Heart left ventricle (tissue), 16 donors: Measurements from ENCODE around the gene COL17A1. TPM values are rescaled to one million over a fixed set of nuclear protein-coding genes. Genes with fewer than 3 reads are reported as not detected.
A peak's percentile ranks its signal among the peaks of the same experiment; 100 is the strongest.

ENCODE experiments used
- ATAC-seq, 4 donors: fragments of 200-7000 bp; cut with Tn5 transposase; one replicate each; pipeline ENCODE4 v1.9.1; 2020 to 2022; ENCODE audit warnings: moderate library complexity in 4 of 4, mild to moderate bottlenecking in 3 of 4, moderate number of reproducible peaks in 1 of 4
- DNase-seq, 5 donors: peaks; one replicate each; pipeline ENCODE4 v3.0.0-alpha.2; 2020
- H3K27ac ChIP-seq, 12 donors: fragments of 200-600 bp; sonication (generic) in 4 of 12; one replicate each; pipeline versions ENCODE4 v1.5.0 to v1.8.0; 2016 to 2022; ENCODE audit warnings: mild to moderate bottlenecking in 2 of 12
- H3K27me3 ChIP-seq, 9 donors: fragments of 200-600 bp; sonication (generic) in 2 of 9; one replicate each; pipeline versions ENCODE4 v1.5.1 to v1.8.0; 2016 to 2022; ENCODE audit warnings: mild to moderate bottlenecking in 3 of 9
- H3K36me3 ChIP-seq, 9 donors: fragments of 200-600 bp; sonication (generic) in 2 of 9; one replicate each; pipeline versions ENCODE4 v1.5.0 to v1.8.0; 2018 to 2022; ENCODE audit warnings: mild to moderate bottlenecking in 2 of 9
- H3K4me1 ChIP-seq, 12 donors: fragments of 200-600 bp; sonication (generic) in 4 of 12; one replicate each; pipeline versions ENCODE4 v1.5.0 to v1.8.0; 2016 to 2022; ENCODE audit warnings: mild to moderate bottlenecking in 3 of 12
- H3K4me3 ChIP-seq, 12 donors: fragments of 200-600 bp; sonication (generic) in 4 of 12; one replicate each; pipeline versions ENCODE4 v1.5.0 to v1.8.0; 2017 to 2022; ENCODE audit warnings: mild to moderate bottlenecking in 9 of 12, moderate library complexity in 4 of 12
- H3K9me3 ChIP-seq, 12 donors: fragments of 200-600 bp; sonication (generic) in 4 of 12; one replicate each; pipeline versions ENCODE4 v1.5.0 to v1.8.0; 2016 to 2022; ENCODE audit warnings: mild to moderate bottlenecking in 1 of 12
- POLR2A ChIP-seq, 2 donors: fragments of 450-650 bp; IDR thresholded peaks; one replicate each; pipeline ENCODE4 v1.6.1; 2017; ENCODE audit warnings: antibody characterized with exemption in 2 of 2, mild to moderate bottlenecking in 2 of 2, moderate library complexity in 2 of 2
- WGBS, 4 donors: extraction: QIAGEN DNeasy Blood & Tissue Kit in 2 of 4; methylation state at CpG; one replicate each; pipeline versions ENCODE4 v1.1.5 to v1.1.7; 2013 to 2018; 5-methylcytosine and 5-hydroxymethylcytosine counted together
- intact Hi-C, 10 donors: fragments of 100-400 bp; cut with DNase I; formaldehyde crosslinking; loops; one replicate each; pipeline versions ENCODE4 v1.11.1 to v1.14.2; 2022
- polyA plus RNA-seq, 2 donors: library from polyadenylated mRNA; stranded (reverse); fragments of 200-250 nt; gene quantifications; one replicate each; pipeline ENCODE4 v1.2.3, GENCODE V29; 2013
- total RNA-seq, 9 donors: library from RNA; depleted of rRNA in 2 of 9; stranded (reverse); fragments of >200 nt in 2 of 9; fragmentation: NEBNext Ultra II Directional in 3 of 9; extraction: Animal tissue kit (Norgen Biotek cat#: 25700) in 3 of 9; gene quantifications; one replicate each; pipeline versions ENCODE4 v1.1.0 to v1.2.4, GENCODE V29; 2016 to 2023
- TF ChIP-seq, protein P1 (sequence below), 12 donors: fragments of 200-600 bp; sonication (generic) in 4 of 12; IDR thresholded peaks; one replicate each; pipeline versions ENCODE4 v1.5.0 to v1.8.0; 2018 to 2022; ENCODE audit warnings: antibody characterized with exemption in 12 of 12, mild to moderate bottlenecking in 5 of 12
- donor health status: ischemic (EF 13 %, LVEDD 7.1; RV severe dilation, severe dysfunction).
- donor health status: healthy with polysubstance abuse.
- donor health status: DM: no; HTN: yes; CAD: no.
- donor health status: DM: no; HTN: no; CAD: no.
- donor health status: ischemic (EF 25% LVEDD 6.9; RV normal size, moderate dysfunction).
- donor health status: ischemic (EF 25% LVEDD 5.7; RV mildly dilated, moderate dysfunction).
- donor health status: healthy.
- donor health status: DM: yes; HTN: yes; CAD: no.
- donor health status: ischemic (EF 35%, LVEDD 5.7; RV mildly dilated, moderate dysfunction).
- donor health status: nonischemic (EF 11% LVEDD 7.7; RV severe dilation, severe dysfunction).
- donor health status: DM: yes; HTN: yes; CAD: no.
- donor health status: PGD.
- donor health status: ischemic (EF 29% LVEDD 5.4; RV normal size, mild dysfunction).
- donor health status: nonischemic (EF 23%, LVEDD 6.1; RV moderate dilation, normal function).

The COL17A1 gene
- total and polyA plus RNA-seq, 11 donors, result 0.28 to 2.2 (median 0.37) TPM; not detected in 6

DNA sequence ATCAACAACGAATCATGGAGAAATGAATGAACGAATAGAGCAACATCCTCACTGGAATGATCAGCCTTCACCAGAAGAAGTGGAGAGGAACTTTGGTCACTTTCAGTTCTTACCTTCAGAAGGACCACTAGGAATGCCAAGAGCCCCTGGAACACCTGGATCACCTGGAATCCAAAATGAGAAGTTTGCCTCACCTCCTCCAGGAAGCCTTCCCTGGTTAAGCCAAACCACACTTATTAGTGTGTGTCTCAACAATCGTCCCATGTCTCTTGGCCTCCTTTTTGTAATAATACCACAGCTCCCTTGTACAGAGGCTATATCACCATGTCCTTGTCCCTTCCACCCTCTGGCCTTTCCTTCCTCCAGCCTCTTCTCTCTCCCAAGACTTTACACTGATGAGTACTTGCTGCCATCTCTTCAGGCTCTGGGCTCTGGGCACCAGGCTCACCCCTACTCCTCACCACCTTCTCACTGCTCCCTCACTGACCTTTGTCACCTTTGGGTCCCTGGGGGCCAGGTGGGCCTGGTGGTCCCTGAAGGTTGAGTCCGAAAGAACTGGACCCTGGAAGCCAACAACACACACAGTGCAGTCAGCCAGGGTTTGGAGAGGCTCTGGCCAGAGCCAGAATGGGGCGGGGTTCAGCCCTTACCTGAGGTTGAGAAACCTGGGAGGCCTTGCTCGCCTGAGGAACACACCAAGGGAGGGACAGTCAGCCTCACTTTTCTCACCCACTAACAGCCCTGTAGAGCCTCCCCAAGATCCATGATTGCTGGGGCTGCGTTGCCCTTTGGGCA lies 46.5 kb downstream of the COL17A1 start:
- H3K4me3 ChIP-seq, result no peak overlapping the region
- intact Hi-C loops, result loop anchor here in 1 of 10 donors (5.0 kb wide), 1 partner anchor 323 kb away; no protein-coding TSS in a partner anchor
- TF ChIP-seq, protein P1, sequence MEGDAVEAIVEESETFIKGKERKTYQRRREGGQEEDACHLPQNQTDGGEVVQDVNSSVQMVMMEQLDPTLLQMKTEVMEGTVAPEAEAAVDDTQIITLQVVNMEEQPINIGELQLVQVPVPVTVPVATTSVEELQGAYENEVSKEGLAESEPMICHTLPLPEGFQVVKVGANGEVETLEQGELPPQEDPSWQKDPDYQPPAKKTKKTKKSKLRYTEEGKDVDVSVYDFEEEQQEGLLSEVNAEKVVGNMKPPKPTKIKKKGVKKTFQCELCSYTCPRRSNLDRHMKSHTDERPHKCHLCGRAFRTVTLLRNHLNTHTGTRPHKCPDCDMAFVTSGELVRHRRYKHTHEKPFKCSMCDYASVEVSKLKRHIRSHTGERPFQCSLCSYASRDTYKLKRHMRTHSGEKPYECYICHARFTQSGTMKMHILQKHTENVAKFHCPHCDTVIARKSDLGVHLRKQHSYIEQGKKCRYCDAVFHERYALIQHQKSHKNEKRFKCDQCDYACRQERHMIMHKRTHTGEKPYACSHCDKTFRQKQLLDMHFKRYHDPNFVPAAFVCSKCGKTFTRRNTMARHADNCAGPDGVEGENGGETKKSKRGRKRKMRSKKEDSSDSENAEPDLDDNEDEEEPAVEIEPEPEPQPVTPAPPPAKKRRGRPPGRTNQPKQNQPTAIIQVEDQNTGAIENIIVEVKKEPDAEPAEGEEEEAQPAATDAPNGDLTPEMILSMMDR (IDR thresholded peaks at IDR 0.05), result no peak
- no peak for TF ChIP-seq POLR2A (IDR thresholded peaks at IDR 0.05)
- ATAC-seq, result no peak
- peak in 1 of 5 donors; percentile 29 for DNase-seq
- H3K27ac ChIP-seq, result no peak overlapping the region
- peaks cover 0 to 4% (median 0%) of the 10 kb centered on the region in 12 donors for H3K4me1 ChIP-seq
- no peaks in the 10 kb centered on the region for H3K9me3 ChIP-seq
- WGBS, 4 donors, result 94 to 97% (median 94%) methylated on average over 7 of the region's 7 CpGs
- peaks cover 0 to 1% (median 0%) of the 10 kb centered on the region in 9 donors for H3K36me3 ChIP-seq
- no peaks in the 10 kb centered on the region for H3K27me3 ChIP-seq

DNA sequence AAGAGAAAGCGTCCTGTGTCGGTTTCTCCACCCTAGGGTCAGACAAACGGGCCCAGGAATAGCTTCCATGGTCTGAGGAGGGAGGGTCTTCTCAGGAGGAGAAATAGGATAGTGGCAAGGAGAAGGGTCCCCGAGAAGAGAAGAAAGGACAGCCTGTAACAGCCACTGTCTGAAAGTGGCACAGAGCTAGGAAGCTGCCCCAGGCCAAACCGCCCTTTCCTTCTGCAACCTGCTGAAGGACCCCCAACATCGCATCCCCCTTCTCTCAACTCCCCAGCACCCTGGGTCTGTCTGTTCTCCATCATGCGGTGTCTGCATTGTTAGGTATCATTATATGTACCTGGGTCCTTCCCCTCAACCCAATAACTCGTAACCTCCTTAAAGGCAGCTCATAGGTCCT lies 47.1 kb downstream of the COL17A1 start:
- Histone ChIP-seq H3K4me1 (peaks cover 0 to 4% (median 0%) of the 10 kb centered on the region in 12 donors), H3K4me3 (no peak overlapping the region), H3K36me3 (peaks cover 0 to 7% (median 0%) of the 10 kb centered on the region in 9 donors), H3K9me3 (no peaks in the 10 kb centered on the region), H3K27ac (no peak overlapping the region), H3K27me3 (no peaks in the 10 kb centered on the region)
- intact Hi-C loops, result loop anchor here in 1 of 10 donors (5.0 kb wide), 1 partner anchor 324 kb away; no protein-coding TSS in a partner anchor
- TF ChIP-seq POLR2A (IDR thresholded peaks at IDR 0.05), result no peak
- TF ChIP-seq, protein P1 (IDR thresholded peaks at IDR 0.05), result no peak
- no peak for DNase-seq
- WGBS, 4 donors, result 82 to 88% (median 83%) methylated on average over 8 of the region's 8 CpGs
- ATAC-seq, result no peak

DNA sequence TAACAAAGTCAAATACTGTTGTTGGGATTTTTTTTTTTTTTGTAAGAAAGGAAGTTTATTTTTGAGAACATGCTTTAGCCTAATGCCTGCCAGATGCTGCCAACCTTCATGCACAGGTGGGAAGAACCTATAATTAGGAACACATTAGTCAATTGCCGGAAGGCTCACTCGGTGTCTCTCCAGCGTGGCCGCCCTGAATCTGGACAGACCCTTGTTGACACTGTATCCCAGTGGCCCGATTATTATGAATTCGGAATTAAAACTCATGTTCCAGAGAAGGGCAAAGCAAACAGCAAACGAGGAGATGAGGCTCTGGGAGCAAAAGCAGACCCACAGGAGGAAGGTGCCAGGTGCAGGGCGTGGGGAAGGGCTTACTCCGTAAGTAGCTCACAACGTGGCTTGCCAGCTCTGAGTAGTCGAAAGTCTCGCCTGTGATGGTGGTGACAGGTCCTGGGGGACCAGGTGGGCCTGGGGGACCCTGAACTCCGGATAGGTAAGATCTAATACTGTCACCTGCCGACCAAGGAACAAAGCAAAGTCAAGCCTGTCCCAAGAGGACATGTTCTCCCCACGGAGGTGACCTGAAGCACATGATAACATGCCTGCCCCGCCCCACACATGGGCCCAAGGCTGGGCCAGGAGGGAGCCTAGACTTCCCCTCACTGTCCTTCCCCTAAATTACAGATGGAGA lies 48.3 kb downstream of the COL17A1 start:
- Histone ChIP-seq H3K36me3 (peaks cover 0 to 15% (median 3%) of the 10 kb centered on the region in 9 donors), H3K4me1 (peaks cover 0 to 5% (median 0%) of the 10 kb centered on the region in 12 donors), H3K27me3 (no peaks in the 10 kb centered on the region), H3K27ac (no peak overlapping the region), H3K4me3 (no peak overlapping the region), H3K9me3 (no peaks in the 10 kb centered on the region)
- no peak for DNase-seq
- no peak for ATAC-seq
- WGBS, 4 donors, result 77 to 83% (median 82%) methylated on average over 13 to 16 of the region's 16 CpGs
- intact Hi-C loops, result loop anchor here in 1 of 10 donors (5.0 kb wide), 1 partner anchor 325 kb away; no protein-coding TSS in a partner anchor
- TF ChIP-seq POLR2A (IDR thresholded peaks at IDR 0.05), result no peak
- TF ChIP-seq, protein P1 (IDR thresholded peaks at IDR 0.05), result no peak
